ENCODE results near the gene ZNF341.
A peak's percentile ranks its signal among the peaks of the same experiment; 100 is the strongest.

Gene ZNF341

GRCh38 chr20:33711446-33711738 is 20.4 kb upstream of the ZNF341 start:
- H3K4me1 Mint-ChIP-seq = peaks cover 9% of the 10 kb centered on the region
- no peak for DNase-seq (ENCODE audit: low spot score in 2 of 2)
- H3K9me3 Mint-ChIP-seq = no peaks in the 10 kb centered on the region
- no peak overlapping the region for H3K4me3 Mint-ChIP-seq
- no peaks in the 10 kb centered on the region for H3K27me3 Mint-ChIP-seq
- no peak for ATAC-seq (ENCODE audit: low read depth)
- H3K36me3 Mint-ChIP-seq = peaks cover 38% of the 10 kb centered on the region
- peak overlapping the region; percentile 9 for H3K27ac Mint-ChIP-seq

- H3K4me1 Mint-ChIP-seq = peaks cover 13% of the 10 kb centered on the region
- no peak for DNase-seq (ENCODE audit: low spot score in 2 of 2)
- ATAC-seq (ENCODE audit: low read depth) = no peak
- no peak overlapping the region for H3K27ac Mint-ChIP-seq
- no peaks in the 10 kb centered on the region for H3K9me3 Mint-ChIP-seq
- no peaks in the 10 kb centered on the region for H3K27me3 Mint-ChIP-seq
- H3K4me3 Mint-ChIP-seq = no peak overlapping the region
- peaks cover 35% of the 10 kb centered on the region for H3K36me3 Mint-ChIP-seq
Measured at GRCh38 chr20:33713865-33714367, 17.9 kb upstream of the ZNF341 start.

- no peak overlapping the region for H3K27ac Mint-ChIP-seq
- H3K4me1 Mint-ChIP-seq = peaks cover 14% of the 10 kb centered on the region
- H3K9me3 Mint-ChIP-seq = peaks cover 2% of the 10 kb centered on the region
- no peak overlapping the region for H3K4me3 Mint-ChIP-seq
- DNase-seq (ENCODE audit: low spot score in 2 of 2) (no peak), ATAC-seq (ENCODE audit: low read depth) (no peak)
- H3K27me3 Mint-ChIP-seq = no peaks in the 10 kb centered on the region
- H3K36me3 Mint-ChIP-seq = peaks cover 23% of the 10 kb centered on the region
Measured at GRCh38 chr20:33716498-33716897, 15.3 kb upstream of the ZNF341 start.

GRCh38 chr20:33719277-33719988 is 12.4 kb upstream of the ZNF341 start:
- H3K9me3 Mint-ChIP-seq = peaks cover 2% of the 10 kb centered on the region
- peak overlapping the region; percentile 89 for H3K27ac Mint-ChIP-seq
- H3K27me3 Mint-ChIP-seq = no peaks in the 10 kb centered on the region
- peaks cover 6% of the 10 kb centered on the region for H3K36me3 Mint-ChIP-seq
- H3K4me3 Mint-ChIP-seq = peak overlapping the region; percentile 93
- ATAC-seq (ENCODE audit: low read depth) (no peak), DNase-seq (ENCODE audit: low spot score in 2 of 2) (peak in 1 of 2 donors; percentile 24)
- H3K4me1 Mint-ChIP-seq = peaks cover 14% of the 10 kb centered on the region

- DNase-seq (ENCODE audit: low spot score in 2 of 2) (peak; percentile 69 to 84), ATAC-seq (ENCODE audit: low read depth) (peak; percentile 95)
- Mint-ChIP-seq H3K36me3 (peaks cover 6% of the 10 kb centered on the region), H3K4me3 (peak within 1 kb of the TSS; percentile 93), H3K27ac (peak within 1 kb of the TSS; percentile 89), H3K4me1 (peaks cover 14% of the 10 kb centered on the region), H3K27me3 (no peaks in the 10 kb centered on the region), H3K9me3 (peaks cover 2% of the 10 kb centered on the region)
Measured at GRCh38 chr20:33719989-33720709, 11.6 kb upstream of the ZNF341 start, which contains the start of gene PXMP4. TSS of gene PXMP4 (minus strand) at chr20:33720310. CDS start at chr20:33720207, 103 bp downstream.

GRCh38 chr20:33721391-33722140 is 10.2 kb upstream of the ZNF341 start:
- peaks cover 2% of the 10 kb centered on the region for H3K9me3 Mint-ChIP-seq

GRCh38 chr20:33724439-33725094 is 7.2 kb upstream of the ZNF341 start:
- ATAC-seq (ENCODE audit: low read depth) = no peak
- no peak overlapping the region for H3K27ac Mint-ChIP-seq

More at GRCh38 chr20:33721391-33722140, 10.2 kb upstream of the ZNF341 start:
- DNase-seq (ENCODE audit: low spot score in 2 of 2) (no peak), ATAC-seq (ENCODE audit: low read depth) (no peak)
- H3K36me3 Mint-ChIP-seq = peaks cover 3% of the 10 kb centered on the region
- no peaks in the 10 kb centered on the region for H3K27me3 Mint-ChIP-seq
- H3K27ac Mint-ChIP-seq = no peak overlapping the region
- H3K4me3 Mint-ChIP-seq = peak overlapping the region; percentile 72
- H3K4me1 Mint-ChIP-seq = peaks cover 14% of the 10 kb centered on the region

GRCh38 chr20:33725607-33726264 is 6.1 kb upstream of the ZNF341 start:
- Mint-ChIP-seq H3K36me3 (no peaks in the 10 kb centered on the region), H3K4me3 (no peak overlapping the region), H3K27me3 (no peaks in the 10 kb centered on the region), H3K27ac (no peak overlapping the region), H3K9me3 (no peaks in the 10 kb centered on the region), H3K4me1 (peaks cover 2% of the 10 kb centered on the region)
- no peak for DNase-seq (ENCODE audit: low spot score in 2 of 2)
- no peak for ATAC-seq (ENCODE audit: low read depth)

More at GRCh38 chr20:33724439-33725094, 7.2 kb upstream of the ZNF341 start:
- DNase-seq (ENCODE audit: low spot score in 2 of 2) = no peak
- H3K4me3 Mint-ChIP-seq = no peak overlapping the region
- H3K36me3 Mint-ChIP-seq = no peaks in the 10 kb centered on the region
- peaks cover 2% of the 10 kb centered on the region for H3K9me3 Mint-ChIP-seq
- H3K4me1 Mint-ChIP-seq = peaks cover 7% of the 10 kb centered on the region
- no peaks in the 10 kb centered on the region for H3K27me3 Mint-ChIP-seq

- no peaks in the 10 kb centered on the region for H3K27me3 Mint-ChIP-seq
- peaks cover 7% of the 10 kb centered on the region for H3K4me1 Mint-ChIP-seq
- H3K9me3 Mint-ChIP-seq = no peaks in the 10 kb centered on the region
- DNase-seq (ENCODE audit: low spot score in 2 of 2) (no peak), ATAC-seq (ENCODE audit: low read depth) (no peak)
- no peak overlapping the region for H3K4me3 Mint-ChIP-seq
- no peak overlapping the region for H3K27ac Mint-ChIP-seq
- H3K36me3 Mint-ChIP-seq = no peaks in the 10 kb centered on the region
Measured at GRCh38 chr20:33727115-33727479, 4.7 kb upstream of the ZNF341 start.

- H3K4me1 Mint-ChIP-seq = peaks cover 9% of the 10 kb centered on the region
- no peaks in the 10 kb centered on the region for H3K9me3 Mint-ChIP-seq
- no peak overlapping the region for H3K4me3 Mint-ChIP-seq
- no peaks in the 10 kb centered on the region for H3K36me3 Mint-ChIP-seq
- no peak for ATAC-seq (ENCODE audit: low read depth)
- H3K27ac Mint-ChIP-seq = no peak overlapping the region
- no peaks in the 10 kb centered on the region for H3K27me3 Mint-ChIP-seq
- DNase-seq (ENCODE audit: low spot score in 2 of 2) = no peak
Measured at GRCh38 chr20:33727806-33728205, 4.0 kb upstream of the ZNF341 start.

- Mint-ChIP-seq H3K4me3 (no peak overlapping the region), H3K36me3 (no peaks in the 10 kb centered on the region), H3K4me1 (peaks cover 9% of the 10 kb centered on the region), H3K9me3 (no peaks in the 10 kb centered on the region), H3K27me3 (no peaks in the 10 kb centered on the region), H3K27ac (no peak overlapping the region)
- ATAC-seq (ENCODE audit: low read depth) (no peak), DNase-seq (ENCODE audit: low spot score in 2 of 2) (no peak)
Measured at GRCh38 chr20:33728463-33728862, 3.3 kb upstream of the ZNF341 start.

GRCh38 chr20:33729101-33729500 is 2.7 kb upstream of the ZNF341 start:
- Mint-ChIP-seq H3K4me1 (peaks cover 13% of the 10 kb centered on the region), H3K4me3 (no peak overlapping the region), H3K36me3 (no peaks in the 10 kb centered on the region), H3K9me3 (no peaks in the 10 kb centered on the region), H3K27me3 (no peaks in the 10 kb centered on the region), H3K27ac (no peak overlapping the region)
- no peak for DNase-seq (ENCODE audit: low spot score in 2 of 2)
- ATAC-seq (ENCODE audit: low read depth) = no peak

- Mint-ChIP-seq H3K27me3 (no peaks in the 10 kb centered on the region), H3K9me3 (peaks cover 3% of the 10 kb centered on the region), H3K4me3 (peak overlapping the region; percentile 85), H3K4me1 (peaks cover 17% of the 10 kb centered on the region), H3K27ac (peak overlapping the region; percentile 87), H3K36me3 (peaks cover 3% of the 10 kb centered on the region)
- DNase-seq (ENCODE audit: low spot score in 2 of 2) = no peak
- no peak for ATAC-seq (ENCODE audit: low read depth)
Measured at GRCh38 chr20:33730946-33731692, 677 bp upstream of the ZNF341 start.

Measured in memory B cell (primary cell).